ENCODE measurements around the gene PTPN18. TPM values are rescaled to one million over a fixed set of nuclear protein-coding genes. Genes with fewer than 3 reads are reported as not detected.

Gene PTPN18
- total RNA-seq, 4 donors from 2014 or later, result 43.1 to 104 (median 57.0) TPM

GRCh38 chr2:130363479-130363878, 7.6 kb downstream of the PTPN18 start:
- no peak for TF ChIP-seq CTCF (IDR thresholded peaks at IDR 0.05)
- no peak for ATAC-seq (ENCODE audit: low FRiP score)

GRCh38 chr2:130365075-130365474, 9.2 kb downstream of the PTPN18 start:
- no peak for ATAC-seq (ENCODE audit: low FRiP score)
- DNase-seq (ENCODE audit: low spot score), result no peak
- TF ChIP-seq CTCF (IDR thresholded peaks at IDR 0.05), result no peak

More at GRCh38 chr2:130363479-130363878, 7.6 kb downstream of the PTPN18 start:
- no peak for DNase-seq (ENCODE audit: low spot score)

- no peak for ATAC-seq (ENCODE audit: low FRiP score)
- DNase-seq (ENCODE audit: low spot score), result no peak
- no peak for TF ChIP-seq CTCF (IDR thresholded peaks at IDR 0.05)
Observed at GRCh38 chr2:130365963-130366362, 10.1 kb downstream of the PTPN18 start.

- no peak for TF ChIP-seq CTCF (IDR thresholded peaks at IDR 0.05)
- no peak for ATAC-seq (ENCODE audit: low FRiP score)
- no peak for DNase-seq (ENCODE audit: low spot score)
Observed at GRCh38 chr2:130366720-130367119, 10.9 kb downstream of the PTPN18 start.

- no peak for TF ChIP-seq CTCF (IDR thresholded peaks at IDR 0.05)
- DNase-seq (ENCODE audit: low spot score) (no peak), ATAC-seq (ENCODE audit: low FRiP score) (no peak)
Observed at GRCh38 chr2:130368786-130369185, 12.9 kb downstream of the PTPN18 start.

- DNase-seq (ENCODE audit: low spot score), result no peak
- no peak for TF ChIP-seq CTCF (IDR thresholded peaks at IDR 0.05)
- ATAC-seq (ENCODE audit: low FRiP score), result no peak
Observed at GRCh38 chr2:130369311-130369964, 13.6 kb downstream of the PTPN18 start.

- TF ChIP-seq CTCF (IDR thresholded peaks at IDR 0.05), result no peak
- DNase-seq (ENCODE audit: low spot score) (no peak), ATAC-seq (ENCODE audit: low FRiP score) (no peak)
Observed at GRCh38 chr2:130369965-130370341, 14.1 kb downstream of the PTPN18 start.

Measured in omental fat pad (tissue), 4 donors.